ENCODE measurements around the gene SUCLG2. TPM values are rescaled to one million over a fixed set of nuclear protein-coding genes. Genes with fewer than 3 reads are reported as not detected.

SUCLG2 gene
- total and polyA plus RNA-seq, 4 donors = 38.2 to 71.9 (median 44.5) TPM

DNA sequence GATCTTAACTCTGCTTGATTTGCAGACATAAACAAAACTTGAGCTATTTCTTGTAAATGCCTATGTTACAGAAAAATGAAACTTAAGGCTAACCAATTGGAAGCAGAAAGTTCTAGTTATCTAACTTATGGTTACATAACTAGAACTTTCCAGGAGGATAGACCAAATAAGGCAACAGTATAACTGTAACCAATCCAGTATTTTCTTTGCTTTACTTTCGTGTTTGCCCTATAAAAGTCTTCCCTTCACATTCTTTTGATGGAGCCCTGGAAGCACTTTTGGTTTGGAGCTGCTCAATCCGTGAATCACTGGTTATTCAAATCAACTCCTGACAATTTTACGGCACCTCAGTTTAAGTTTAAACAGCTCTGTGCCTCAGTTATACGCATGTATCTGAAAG lies 164.6 kb downstream of the SUCLG2 start:
- intact Hi-C loops (cut with DNase I) = loop anchor here in 1 of 2 donors (10.0 kb wide), 1 partner anchor 115 kb away; no protein-coding TSS in a partner anchor
- H3K27ac ChIP-seq (ENCODE audit: low read depth in 1 of 2, low read length in 2 of 2) = no peak overlapping the region

DNA sequence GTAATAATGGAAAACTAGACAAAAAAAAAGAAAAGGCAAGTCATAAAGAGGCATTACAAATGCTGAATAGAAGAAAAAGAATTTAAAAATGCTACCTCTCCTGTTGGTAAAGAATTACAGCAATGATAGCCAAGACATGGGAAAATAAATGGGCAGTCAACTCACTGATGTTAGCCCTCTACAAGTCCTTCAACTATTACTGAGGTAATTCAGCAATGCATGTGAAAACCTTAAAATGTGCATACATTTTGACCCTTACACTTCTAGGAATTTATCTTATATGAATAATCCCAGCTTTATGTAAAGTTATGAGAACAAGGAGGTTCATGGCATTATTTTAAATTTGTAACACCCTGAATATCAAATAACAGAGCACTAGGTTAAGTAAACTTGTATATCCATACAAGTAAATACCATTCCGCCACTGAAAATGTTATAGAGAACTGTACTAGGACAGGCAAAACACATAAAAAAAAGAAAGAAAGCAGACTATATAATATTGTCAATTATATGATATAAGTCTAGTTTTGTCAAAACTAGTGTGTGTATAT lies 166.8 kb downstream of the SUCLG2 start:
- H3K4me1 ChIP-seq (ENCODE audit: control insufficient read depth in 1 of 2, insufficient read depth in 2 of 2, low read length in 2 of 2) = peaks cover 2 to 6% of the 10 kb centered on the region in 2 donors
- DNase-seq (no peak), ATAC-seq (ENCODE audit: low FRiP score) (no peak)
- intact Hi-C loops (cut with DNase I) = loop anchor here in 1 of 2 donors (10.0 kb wide), 1 partner anchor 117 kb away; no protein-coding TSS in a partner anchor
- 99 to 100% methylated on average over 1 of the region's 1 CpG for WGBS, 2 donors
- H3K27me3 ChIP-seq (ENCODE audit: control insufficient read depth in 1 of 2, insufficient read depth in 2 of 2, low read length in 1 of 2) = no peaks in the 10 kb centered on the region
- H3K36me3 ChIP-seq (ENCODE audit: control insufficient read depth in 1 of 2, insufficient read depth in 2 of 2, low read length in 1 of 2) = no peaks in the 10 kb centered on the region
- H3K4me3 ChIP-seq (ENCODE audit: low read length in 2 of 2) = no peak overlapping the region
- H3K9me3 ChIP-seq (ENCODE audit: control insufficient read depth, low read length) = no peaks in the 10 kb centered on the region
- H3K27ac ChIP-seq (ENCODE audit: low read depth in 1 of 2, low read length in 2 of 2) = no peak overlapping the region

More for the DNA sequence above, 164.6 kb downstream of the SUCLG2 start:
- Histone ChIP-seq H3K9me3 (ENCODE audit: control insufficient read depth, low read length) (no peaks in the 10 kb centered on the region), H3K36me3 (ENCODE audit: control insufficient read depth in 1 of 2, insufficient read depth in 2 of 2, low read length in 1 of 2) (peaks cover 0 to 3% of the 10 kb centered on the region in 2 donors), H3K4me1 (ENCODE audit: control insufficient read depth in 1 of 2, insufficient read depth in 2 of 2, low read length in 2 of 2) (peaks cover 0 to 9% of the 10 kb centered on the region in 2 donors), H3K27me3 (ENCODE audit: control insufficient read depth in 1 of 2, insufficient read depth in 2 of 2, low read length in 1 of 2) (no peaks in the 10 kb centered on the region), H3K4me3 (ENCODE audit: low read length in 2 of 2) (peak overlapping the region in 1 of 2 donors; percentile 34)
- ATAC-seq (ENCODE audit: low FRiP score) = no peak
- WGBS, 2 donors = 5 to 7% methylated on average over 4 of the region's 4 CpGs
- DNase-seq = no peak

DNA sequence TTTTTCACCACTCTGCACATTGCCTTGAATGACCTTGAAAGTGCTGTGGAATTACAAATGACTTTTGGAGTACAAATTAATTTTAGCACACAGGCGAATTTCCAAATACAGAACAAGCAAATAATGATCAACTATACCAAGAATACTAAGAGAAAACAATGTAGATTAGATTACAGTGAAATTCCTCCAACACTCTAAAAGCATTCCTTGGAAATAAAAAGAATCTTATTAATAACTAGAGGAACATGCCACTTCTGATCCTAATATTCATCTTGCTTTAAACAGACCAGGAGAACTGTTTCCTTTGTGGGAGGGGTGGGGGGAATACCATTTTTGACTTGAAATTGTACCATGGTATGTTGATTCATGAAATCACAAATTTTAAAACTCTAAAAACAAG lies 167.5 kb downstream of the SUCLG2 start:
- Histone ChIP-seq H3K4me3 (ENCODE audit: low read length in 2 of 2) (no peak overlapping the region), H3K36me3 (ENCODE audit: control insufficient read depth in 1 of 2, insufficient read depth in 2 of 2, low read length in 1 of 2) (no peaks in the 10 kb centered on the region), H3K9me3 (ENCODE audit: control insufficient read depth, low read length) (no peaks in the 10 kb centered on the region), H3K4me1 (ENCODE audit: control insufficient read depth in 1 of 2, insufficient read depth in 2 of 2, low read length in 2 of 2) (peaks cover 2 to 6% of the 10 kb centered on the region in 2 donors), H3K27ac (ENCODE audit: low read depth in 1 of 2, low read length in 2 of 2) (no peak overlapping the region), H3K27me3 (ENCODE audit: control insufficient read depth in 1 of 2, insufficient read depth in 2 of 2, low read length in 1 of 2) (no peaks in the 10 kb centered on the region)
- ATAC-seq (ENCODE audit: low FRiP score) (no peak), DNase-seq (no peak)
- intact Hi-C loops (cut with DNase I) = loop anchor here in 1 of 2 donors (10.0 kb wide), 1 partner anchor 118 kb away; no protein-coding TSS in a partner anchor
- WGBS, 2 donors = 6 to 7% methylated on average over 1 of the region's 1 CpG

DNA sequence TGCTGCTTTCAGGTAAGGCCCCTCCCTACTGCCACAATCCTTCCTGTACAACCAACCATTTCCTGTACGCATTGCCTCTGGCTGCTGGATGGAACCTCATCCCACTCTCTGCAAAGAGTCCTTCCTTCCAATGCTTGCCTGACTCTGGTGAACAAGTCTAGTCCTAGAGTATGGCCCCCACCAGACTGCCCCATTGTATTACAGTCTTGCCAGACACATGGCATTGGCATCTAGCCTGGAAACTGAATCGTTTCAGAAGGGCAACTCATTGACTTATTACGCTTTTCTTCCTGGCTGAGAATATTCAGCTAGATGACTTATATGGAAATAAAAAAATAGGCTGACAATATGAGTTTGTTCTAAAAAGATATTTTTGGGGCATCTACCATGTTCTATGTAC lies 170.3 kb downstream of the SUCLG2 start:
- intact Hi-C loops (cut with DNase I) = loop anchor here in 1 of 2 donors (10.0 kb wide), 1 partner anchor 121 kb away; no protein-coding TSS in a partner anchor
- Histone ChIP-seq H3K27me3 (ENCODE audit: control insufficient read depth in 1 of 2, insufficient read depth in 2 of 2, low read length in 1 of 2) (no peaks in the 10 kb centered on the region), H3K27ac (ENCODE audit: low read depth in 1 of 2, low read length in 2 of 2) (no peak overlapping the region), H3K4me1 (ENCODE audit: control insufficient read depth in 1 of 2, insufficient read depth in 2 of 2, low read length in 2 of 2) (peaks cover 2 to 5% of the 10 kb centered on the region in 2 donors), H3K9me3 (ENCODE audit: control insufficient read depth, low read length) (no peaks in the 10 kb centered on the region), H3K36me3 (ENCODE audit: control insufficient read depth in 1 of 2, insufficient read depth in 2 of 2, low read length in 1 of 2) (no peaks in the 10 kb centered on the region), H3K4me3 (ENCODE audit: low read length in 2 of 2) (no peak overlapping the region)
- WGBS, 2 donors = 46 to 49% methylated on average over 3 of the region's 3 CpGs
- DNase-seq = no peak
- ATAC-seq (ENCODE audit: low FRiP score) = no peak

DNA sequence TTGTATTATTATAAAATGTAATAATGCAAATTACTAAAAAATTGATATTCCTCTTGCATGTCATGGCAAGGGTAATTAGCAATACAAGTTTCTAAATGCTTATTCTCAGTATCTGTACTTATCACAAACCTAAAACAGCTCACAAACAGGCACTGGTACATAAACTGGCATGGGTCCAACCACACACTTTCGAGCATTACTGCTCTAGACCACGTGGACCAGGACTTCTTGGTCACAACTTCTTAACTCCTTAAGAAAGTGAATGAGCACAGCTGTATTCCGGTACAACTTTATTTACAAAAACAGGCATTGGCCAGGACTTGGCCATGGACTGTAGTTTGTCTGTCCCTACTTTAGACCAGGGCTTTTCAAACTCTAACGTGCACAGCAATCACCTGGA lies 173.3 kb downstream of the SUCLG2 start:
- ATAC-seq (ENCODE audit: low FRiP score) (no peak), DNase-seq (no peak)
- Histone ChIP-seq H3K4me1 (ENCODE audit: control insufficient read depth in 1 of 2, insufficient read depth in 2 of 2, low read length in 2 of 2) (peaks cover 0 to 3% of the 10 kb centered on the region in 2 donors), H3K27me3 (ENCODE audit: control insufficient read depth in 1 of 2, insufficient read depth in 2 of 2, low read length in 1 of 2) (no peaks in the 10 kb centered on the region), H3K36me3 (ENCODE audit: control insufficient read depth in 1 of 2, insufficient read depth in 2 of 2, low read length in 1 of 2) (no peaks in the 10 kb centered on the region), H3K9me3 (ENCODE audit: control insufficient read depth, low read length) (no peaks in the 10 kb centered on the region), H3K27ac (ENCODE audit: low read depth in 1 of 2, low read length in 2 of 2) (no peak overlapping the region), H3K4me3 (ENCODE audit: low read length in 2 of 2) (no peak overlapping the region)
- intact Hi-C loops (cut with DNase I) = loop anchor here in 1 of 2 donors (10.0 kb wide), 1 partner anchor 124 kb away; no protein-coding TSS in a partner anchor
- 43 to 50% methylated on average over 4 of the region's 4 CpGs for WGBS, 2 donors

DNA sequence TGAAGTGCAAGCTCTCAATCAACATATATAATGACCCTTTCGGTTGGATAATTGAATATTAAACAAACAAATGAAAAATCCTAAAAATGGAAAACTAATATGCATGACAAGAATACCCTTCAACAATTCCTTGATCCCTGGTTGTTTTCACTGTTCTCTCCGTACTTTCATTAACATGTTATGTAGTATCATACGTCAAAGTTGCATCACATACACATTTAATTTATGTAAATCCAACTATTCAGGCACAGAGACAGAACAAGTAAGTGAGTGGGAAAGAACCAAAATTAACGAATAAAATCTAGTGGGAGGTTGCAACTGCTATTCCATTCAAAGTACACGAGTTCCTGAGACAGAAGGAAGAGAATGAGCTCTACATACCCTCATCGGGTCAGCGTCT lies 176.0 kb downstream of the SUCLG2 start:
- intact Hi-C loops (cut with DNase I) = no loop called here
- peaks cover 0 to 3% of the 10 kb centered on the region in 2 donors for H3K4me1 ChIP-seq (ENCODE audit: control insufficient read depth in 1 of 2, insufficient read depth in 2 of 2, low read length in 2 of 2)
- 95 to 98% methylated on average over 7 of the region's 7 CpGs for WGBS, 2 donors
- ATAC-seq (ENCODE audit: low FRiP score) (no peak), DNase-seq (no peak)
- no peaks in the 10 kb centered on the region for H3K27me3 ChIP-seq (ENCODE audit: control insufficient read depth in 1 of 2, insufficient read depth in 2 of 2, low read length in 1 of 2)
- H3K27ac ChIP-seq (ENCODE audit: low read depth in 1 of 2, low read length in 2 of 2) = no peak overlapping the region
- H3K4me3 ChIP-seq (ENCODE audit: low read length in 2 of 2) = no peak overlapping the region
- H3K36me3 ChIP-seq (ENCODE audit: control insufficient read depth in 1 of 2, insufficient read depth in 2 of 2, low read length in 1 of 2) = no peaks in the 10 kb centered on the region
- no peaks in the 10 kb centered on the region for H3K9me3 ChIP-seq (ENCODE audit: control insufficient read depth, low read length)

DNA sequence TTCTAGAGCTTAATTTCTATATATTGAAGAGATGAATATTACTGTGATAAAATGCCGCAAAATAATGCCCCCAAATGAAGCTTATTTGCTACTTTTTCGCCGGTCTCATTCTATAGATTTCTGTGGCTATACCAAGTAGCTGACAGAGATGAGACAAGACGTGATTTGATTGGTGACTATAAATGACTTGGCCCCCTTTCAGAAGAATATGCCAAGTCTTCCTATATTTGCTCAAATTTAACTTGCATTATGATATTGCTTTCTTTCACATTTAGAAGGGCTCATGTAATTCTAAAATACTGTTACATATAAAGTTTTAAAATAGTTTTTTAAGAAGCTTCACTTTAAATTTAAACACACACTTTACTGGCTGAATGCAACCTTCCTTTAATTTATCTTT lies 180.1 kb downstream of the SUCLG2 start:
- Histone ChIP-seq H3K36me3 (ENCODE audit: control insufficient read depth in 1 of 2, insufficient read depth in 2 of 2, low read length in 1 of 2) (no peaks in the 10 kb centered on the region), H3K27me3 (ENCODE audit: control insufficient read depth in 1 of 2, insufficient read depth in 2 of 2, low read length in 1 of 2) (no peaks in the 10 kb centered on the region), H3K9me3 (ENCODE audit: control insufficient read depth, low read length) (no peaks in the 10 kb centered on the region), H3K4me1 (ENCODE audit: control insufficient read depth in 1 of 2, insufficient read depth in 2 of 2, low read length in 2 of 2) (peaks cover 0 to 1% of the 10 kb centered on the region in 2 donors), H3K27ac (ENCODE audit: low read depth in 1 of 2, low read length in 2 of 2) (no peak overlapping the region), H3K4me3 (ENCODE audit: low read length in 2 of 2) (no peak overlapping the region)
- WGBS, 2 donors = 95 to 96% methylated on average over 4 of the region's 4 CpGs
- DNase-seq = no peak
- ATAC-seq (ENCODE audit: low FRiP score) = no peak
- intact Hi-C loops (cut with DNase I) = no loop called here

DNA sequence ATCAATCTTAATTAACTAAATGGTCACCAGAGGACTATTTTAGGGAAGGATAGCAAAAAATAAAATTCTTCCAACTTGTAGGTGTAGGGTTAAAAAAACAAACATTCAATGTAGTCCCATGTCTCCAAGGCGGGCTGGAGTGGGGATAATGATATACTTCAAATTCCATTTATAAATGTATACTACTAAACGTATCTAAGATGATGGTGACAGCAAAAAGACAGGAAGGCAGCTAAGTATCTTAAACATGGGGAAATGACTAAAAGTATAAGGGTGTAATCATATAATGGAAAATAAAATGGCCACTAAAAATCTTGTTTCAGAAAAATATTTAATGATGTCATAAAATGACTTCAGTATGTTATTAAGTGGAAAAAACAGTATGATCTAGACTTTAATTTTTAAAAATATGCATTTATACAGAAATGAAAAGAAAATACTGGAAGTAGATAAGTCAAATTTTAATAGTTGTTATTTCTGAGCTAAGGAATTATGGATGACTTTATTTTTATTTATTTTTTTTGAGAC lies 181.7 kb downstream of the SUCLG2 start:
- ATAC-seq (ENCODE audit: low FRiP score) = no peak

DNA sequence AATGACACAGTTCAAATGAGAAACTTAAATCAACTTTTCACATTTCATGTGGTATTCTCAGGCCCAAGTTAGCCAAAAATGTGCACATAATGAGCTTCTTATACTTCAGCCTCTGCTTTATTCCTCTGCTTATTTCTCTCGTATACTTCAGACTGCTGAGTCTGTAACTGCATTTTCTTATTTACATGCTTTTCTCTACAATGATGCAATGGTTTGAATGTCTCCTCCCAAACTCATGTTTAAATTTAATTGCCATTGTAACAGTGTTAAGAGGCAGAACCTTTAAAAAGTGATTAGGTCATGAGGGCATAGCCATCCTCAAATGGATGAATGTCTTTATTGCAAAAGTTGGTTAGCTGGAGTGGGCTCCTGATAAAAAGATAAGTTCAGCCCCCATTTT lies 184.2 kb downstream of the SUCLG2 start:
- H3K36me3 ChIP-seq (ENCODE audit: control insufficient read depth in 1 of 2, insufficient read depth in 2 of 2, low read length in 1 of 2) = no peaks in the 10 kb centered on the region
- 96 to 100% methylated on average over 1 of the region's 1 CpG for WGBS, 2 donors
- intact Hi-C loops (cut with DNase I) = no loop called here
- no peaks in the 10 kb centered on the region for H3K27me3 ChIP-seq (ENCODE audit: control insufficient read depth in 1 of 2, insufficient read depth in 2 of 2, low read length in 1 of 2)
- H3K4me3 ChIP-seq (ENCODE audit: low read length in 2 of 2) = no peak overlapping the region
- no peaks in the 10 kb centered on the region for H3K9me3 ChIP-seq (ENCODE audit: control insufficient read depth, low read length)
- ATAC-seq (ENCODE audit: low FRiP score) (no peak), DNase-seq (no peak)
- H3K27ac ChIP-seq (ENCODE audit: low read depth in 1 of 2, low read length in 2 of 2) = no peak overlapping the region
- H3K4me1 ChIP-seq (ENCODE audit: control insufficient read depth in 1 of 2, insufficient read depth in 2 of 2, low read length in 2 of 2) = no peaks in the 10 kb centered on the region

More for the DNA sequence above, 181.7 kb downstream of the SUCLG2 start:
- no peaks in the 10 kb centered on the region for H3K9me3 ChIP-seq (ENCODE audit: control insufficient read depth, low read length)
- H3K27me3 ChIP-seq (ENCODE audit: control insufficient read depth in 1 of 2, insufficient read depth in 2 of 2, low read length in 1 of 2) = no peaks in the 10 kb centered on the region
- no peak for DNase-seq
- intact Hi-C loops (cut with DNase I) = no loop called here
- H3K4me1 ChIP-seq (ENCODE audit: control insufficient read depth in 1 of 2, insufficient read depth in 2 of 2, low read length in 2 of 2) = no peaks in the 10 kb centered on the region
- H3K36me3 ChIP-seq (ENCODE audit: control insufficient read depth in 1 of 2, insufficient read depth in 2 of 2, low read length in 1 of 2) = no peaks in the 10 kb centered on the region
- H3K4me3 ChIP-seq (ENCODE audit: low read length in 2 of 2) = no peak overlapping the region
- 95 to 97% methylated on average over 2 of the region's 2 CpGs for WGBS, 2 donors
- H3K27ac ChIP-seq (ENCODE audit: low read depth in 1 of 2, low read length in 2 of 2) = no peak overlapping the region

Data from aorta (tissue), 5 donors.